Stomach (tissue), 9 donors: ENCODE results near the gene DNAAF8. TPM values are rescaled to one million over a fixed set of nuclear protein-coding genes. Genes with fewer than 3 reads are reported as not detected.

Source experiments
- DNase-seq, 2 donors: peaks; one replicate each; pipeline versions ENCODE4 v3.0.0 to v3.0.0-alpha.2; 2013 to 2019
- H3K27ac ChIP-seq, 5 donors: fragments of 200-600 bp in 4 of 5; sonication (generic) in 4 of 5; one replicate each; pipeline ENCODE4 v1.5.1; 2013 to 2019; ENCODE audit warnings: mild to moderate bottlenecking in 1 of 5, moderate library complexity in 1 of 5
- H3K27me3 ChIP-seq, 3 donors: fragments of 200-600 bp; sonication (generic); one replicate each; pipeline ENCODE4 v1.5.1; 2017 to 2019; ENCODE audit warnings: mixed run types in 1 of 3
- H3K36me3 ChIP-seq, 4 donors: fragments of 200-600 bp; sonication (generic); 1 replicate in 3 of 4; 2 replicates in 1 of 4; pipeline ENCODE4 v1.5.1; 2016 to 2019
- H3K4me1 ChIP-seq, 4 donors: fragments of 200-600 bp; sonication (generic); one replicate each; pipeline ENCODE4 v1.5.1; 2016 to 2019
- H3K4me3 ChIP-seq, 4 donors: fragments of 200-600 bp; sonication (generic) in 3 of 4; one replicate each; pipeline ENCODE4 v1.5.1; 2016 to 2019; ENCODE audit warnings: mild to moderate bottlenecking in 1 of 4
- H3K9me3 ChIP-seq, 4 donors: fragments of 200-600 bp; sonication (generic); one replicate each; pipeline ENCODE4 v1.5.1; 2016 to 2019
- CTCF ChIP-seq, 7 experiments: fragments of 450-650 bp in 4 of 7; fragments of 200-600 bp in 3 of 7; sonication (generic) in 3 of 7; IDR thresholded peaks; one replicate each; pipeline ENCODE4 v1.5.1; 2016 to 2019; ENCODE audit warnings: antibody characterized with exemption in 7 of 7, control low read depth in 2 of 7, mild to moderate bottlenecking in 1 of 7
- EP300 ChIP-seq: sonication (generic); formaldehyde crosslinking; IDR thresholded peaks from one replicate; pipeline ENCODE4 v1.6.1; 2017; ENCODE audit warnings: antibody characterized with exemption
- POLR2A ChIP-seq, 4 donors: fragments of 450-650 bp; IDR thresholded peaks; one replicate each; pipeline ENCODE4 v1.6.1; 2016; ENCODE audit warnings: antibody characterized with exemption in 4 of 4, control low read depth in 2 of 4, mild to moderate bottlenecking in 1 of 4, moderate library complexity in 1 of 4
- POLR2AphosphoS5 ChIP-seq, 3 donors: sonication (generic); formaldehyde crosslinking; IDR thresholded peaks; one replicate each; pipeline ENCODE4 v1.6.1; 2016; ENCODE audit warnings: antibody characterized with exemption in 3 of 3
- WGBS, 5 donors: extraction: QIAGEN DNeasy Blood & Tissue Kit in 3 of 5; methylation state at CpG; one replicate each; pipeline versions ENCODE4 v1.1.5 to v1.1.7; 2013 to 2018; 5-methylcytosine and 5-hydroxymethylcytosine counted together
- intact Hi-C: fragments of 100-400 bp; cut with DNase I; formaldehyde crosslinking; loops from one replicate; pipeline ENCODE4 v1.15.1; 2023; ENCODE audit warnings: low total_unique reads
- polyA plus RNA-seq, 3 donors: library from polyadenylated mRNA; stranded (reverse); fragments of 200-250 nt; gene quantifications; one replicate each; pipeline ENCODE4 v1.2.3, GENCODE V29; 2013
- total RNA-seq, 5 donors: library from RNA; depleted of rRNA; stranded (reverse); fragments of >200 nt; gene quantifications; one replicate each; pipeline versions ENCODE4 v1.1.0 to v1.2.3, GENCODE V29; 2014 to 2016
- donor health status: healthy with polysubstance abuse.
- donor health status: Bipolar disorder and iron deficiency.
- donor health status: healthy.

The DNAAF8 gene
- total and polyA plus RNA-seq, 8 donors = 0.68 to 1.8 (median 1.2) TPM; not detected in 5

- TF ChIP-seq POLR2AphosphoS5 (IDR thresholded peaks at IDR 0.05) (no peak), EP300 (no peak), POLR2A (IDR thresholded peaks at IDR 0.05) (no peak), CTCF (IDR thresholded peaks at IDR 0.05) (no peak)
- peaks cover 7 to 29% (median 12%) of the 10 kb centered on the region in 4 donors for H3K4me1 ChIP-seq
- WGBS, 5 donors = 89 to 94% (median 92%) methylated on average over 24 to 27 of the region's 27 CpGs
- no peaks in the 10 kb centered on the region for H3K9me3 ChIP-seq
- no peak overlapping the region for H3K4me3 ChIP-seq
- no peaks in the 10 kb centered on the region for H3K27me3 ChIP-seq
- H3K36me3 ChIP-seq = peaks cover 49 to 97% (median 91%) of the 10 kb centered on the region in 4 donors
- intact Hi-C loops = no loop called here
- no peak overlapping the region for H3K27ac ChIP-seq
- no peak for DNase-seq
Observed at GRCh38 chr16:4686497-4687210, 47.7 kb upstream of the DNAAF8 start.

- H3K4me1 ChIP-seq = peaks cover 10 to 29% (median 14%) of the 10 kb centered on the region in 4 donors
- H3K9me3 ChIP-seq = no peaks in the 10 kb centered on the region
- DNase-seq = no peak
- H3K27me3 ChIP-seq = no peaks in the 10 kb centered on the region
- no peak overlapping the region for H3K4me3 ChIP-seq
- peaks cover 49 to 90% (median 83%) of the 10 kb centered on the region in 4 donors for H3K36me3 ChIP-seq
- WGBS, 5 donors = 78 to 89% (median 85%) methylated on average over 6 to 8 of the region's 8 CpGs
- intact Hi-C loops = no loop called here
- TF ChIP-seq POLR2A (IDR thresholded peaks at IDR 0.05) (no peak), EP300 (no peak), CTCF (IDR thresholded peaks at IDR 0.05) (no peak), POLR2AphosphoS5 (IDR thresholded peaks at IDR 0.05) (no peak)
- H3K27ac ChIP-seq = no peak overlapping the region
Observed at GRCh38 chr16:4687416-4687815, 46.9 kb upstream of the DNAAF8 start.

GRCh38 chr16:4687946-4688673, 46.2 kb upstream of the DNAAF8 start:
- Histone ChIP-seq H3K9me3 (no peaks in the 10 kb centered on the region), H3K4me1 (peaks cover 10 to 29% (median 15%) of the 10 kb centered on the region in 4 donors), H3K27ac (no peak overlapping the region), H3K27me3 (no peaks in the 10 kb centered on the region), H3K4me3 (no peak overlapping the region), H3K36me3 (peaks cover 49 to 83% (median 76%) of the 10 kb centered on the region in 4 donors)
- 82 to 90% (median 86%) methylated on average over 18 to 39 of the region's 39 CpGs for WGBS, 5 donors
- intact Hi-C loops = no loop called here
- TF ChIP-seq POLR2AphosphoS5 (IDR thresholded peaks at IDR 0.05) (no peak), EP300 (no peak), POLR2A (IDR thresholded peaks at IDR 0.05) (no peak), CTCF (IDR thresholded peaks at IDR 0.05) (no peak)
- no peak for DNase-seq

- WGBS, 5 donors = 91 to 95% (median 92%) methylated on average over 12 to 22 of the region's 22 CpGs
- TF ChIP-seq CTCF (IDR thresholded peaks at IDR 0.05) (no peak), POLR2A (IDR thresholded peaks at IDR 0.05) (no peak)
- H3K9me3 ChIP-seq = no peaks in the 10 kb centered on the region
- no peak overlapping the region for H3K27ac ChIP-seq
- intact Hi-C loops = no loop called here
- H3K4me3 ChIP-seq = no peak overlapping the region
- H3K36me3 ChIP-seq = peaks cover 47 to 77% (median 71%) of the 10 kb centered on the region in 4 donors
- DNase-seq = peak in 1 of 2 donors; percentile 14
- H3K4me1 ChIP-seq = peaks cover 11 to 27% (median 16%) of the 10 kb centered on the region in 4 donors
- H3K27me3 ChIP-seq = no peaks in the 10 kb centered on the region
Observed at GRCh38 chr16:4688674-4689045, 45.7 kb upstream of the DNAAF8 start.
